T-helper 1 cell treated with Interleukin-12 subunit alpha and Interleukin-12 subunit beta and Interleukin-4 antibody, amounts not matched to agents 30 μg/mL and 1 μg/mL, for 36 hours (primary cell): ENCODE measurements around the gene COBLL1.

Experiments
- H3K27ac Mint-ChIP-seq: one replicate; pipeline ENCODE4 v1.8.0; 2021; ENCODE audit warnings: mild to moderate bottlenecking, mixed read lengths
- H3K27me3 Mint-ChIP-seq: one replicate; pipeline ENCODE4 v1.8.0; 2021; ENCODE audit warnings: low read depth, mixed read lengths
- H3K36me3 Mint-ChIP-seq: one replicate; pipeline ENCODE4 v1.8.0; 2021; ENCODE audit warnings: low read depth, mixed read lengths
- H3K4me1 Mint-ChIP-seq: one replicate; pipeline ENCODE4 v1.8.0; 2021; ENCODE audit warnings: low read depth, mixed read lengths
- H3K4me3 Mint-ChIP-seq: one replicate; pipeline ENCODE4 v1.8.0; 2021; ENCODE audit warnings: mild to moderate bottlenecking, moderate library complexity, mixed read lengths
- H3K9me3 Mint-ChIP-seq: one replicate; pipeline ENCODE4 v1.8.0; 2021; ENCODE audit warnings: mixed read lengths

The COBLL1 gene, protein sequence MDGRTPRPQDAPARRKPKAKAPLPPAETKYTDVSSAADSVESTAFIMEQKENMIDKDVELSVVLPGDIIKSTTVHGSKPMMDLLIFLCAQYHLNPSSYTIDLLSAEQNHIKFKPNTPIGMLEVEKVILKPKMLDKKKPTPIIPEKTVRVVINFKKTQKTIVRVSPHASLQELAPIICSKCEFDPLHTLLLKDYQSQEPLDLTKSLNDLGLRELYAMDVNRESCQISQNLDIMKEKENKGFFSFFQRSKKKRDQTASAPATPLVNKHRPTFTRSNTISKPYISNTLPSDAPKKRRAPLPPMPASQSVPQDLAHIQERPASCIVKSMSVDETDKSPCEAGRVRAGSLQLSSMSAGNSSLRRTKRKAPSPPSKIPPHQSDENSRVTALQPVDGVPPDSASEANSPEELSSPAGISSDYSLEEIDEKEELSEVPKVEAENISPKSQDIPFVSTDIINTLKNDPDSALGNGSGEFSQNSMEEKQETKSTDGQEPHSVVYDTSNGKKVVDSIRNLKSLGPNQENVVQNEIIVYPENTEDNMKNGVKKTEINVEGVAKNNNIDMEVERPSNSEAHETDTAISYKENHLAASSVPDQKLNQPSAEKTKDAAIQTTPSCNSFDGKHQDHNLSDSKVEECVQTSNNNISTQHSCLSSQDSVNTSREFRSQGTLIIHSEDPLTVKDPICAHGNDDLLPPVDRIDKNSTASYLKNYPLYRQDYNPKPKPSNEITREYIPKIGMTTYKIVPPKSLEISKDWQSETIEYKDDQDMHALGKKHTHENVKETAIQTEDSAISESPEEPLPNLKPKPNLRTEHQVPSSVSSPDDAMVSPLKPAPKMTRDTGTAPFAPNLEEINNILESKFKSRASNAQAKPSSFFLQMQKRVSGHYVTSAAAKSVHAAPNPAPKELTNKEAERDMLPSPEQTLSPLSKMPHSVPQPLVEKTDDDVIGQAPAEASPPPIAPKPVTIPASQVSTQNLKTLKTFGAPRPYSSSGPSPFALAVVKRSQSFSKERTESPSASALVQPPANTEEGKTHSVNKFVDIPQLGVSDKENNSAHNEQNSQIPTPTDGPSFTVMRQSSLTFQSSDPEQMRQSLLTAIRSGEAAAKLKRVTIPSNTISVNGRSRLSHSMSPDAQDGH

DNA sequence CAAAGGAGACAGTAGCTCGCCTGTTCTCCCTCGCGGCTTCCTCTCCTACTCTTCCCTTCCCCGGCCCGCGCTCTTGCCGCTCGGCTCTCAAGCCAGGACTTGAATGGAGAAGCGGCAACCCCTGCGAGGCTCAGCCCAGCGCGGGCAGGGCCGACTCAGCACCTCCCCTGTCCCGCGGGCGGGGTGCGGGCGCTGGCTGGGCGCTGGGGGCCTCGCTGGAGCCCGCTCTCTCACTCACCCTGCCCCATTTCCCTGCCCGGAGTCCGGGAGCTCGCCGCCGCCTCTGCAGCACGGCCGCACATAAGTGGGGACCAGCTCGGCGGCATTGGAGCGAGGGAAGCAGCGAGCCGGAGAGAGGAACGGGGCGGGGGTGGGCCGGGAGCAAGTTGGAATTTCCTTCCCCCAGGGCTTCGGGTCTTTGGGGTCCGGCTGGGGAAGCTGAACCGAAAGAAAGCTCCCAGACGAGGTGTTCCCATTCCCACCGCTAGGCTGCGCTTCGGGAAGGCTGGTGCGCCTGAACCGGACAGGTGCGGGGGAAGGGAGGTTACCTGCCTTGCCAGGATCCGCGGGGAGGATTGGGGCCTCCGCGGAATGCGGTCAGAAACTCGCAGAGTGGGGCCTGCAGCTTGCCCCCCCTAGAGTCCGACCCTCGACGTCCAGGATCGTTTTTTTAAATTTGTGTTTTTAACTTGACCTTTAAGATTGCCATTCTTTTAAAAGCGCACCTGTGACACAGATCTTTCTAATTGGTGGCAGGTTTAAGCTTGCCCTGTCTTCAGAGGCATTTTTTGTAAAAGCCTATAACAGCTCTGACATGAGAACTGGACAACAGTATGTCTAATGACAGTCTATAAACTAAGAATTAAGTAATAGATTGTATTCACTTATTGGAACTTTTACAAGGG lies at the start of gene COBLL1:
COBLL1 (minus strand) TSS at position 105 of the 905 bp plus-strand sequence. CDS start 627 bp downstream, outside the sequence.
- no peak within 1 kb of the TSS for H3K27ac Mint-ChIP-seq
- no peaks in the 10 kb centered on the region for H3K36me3 Mint-ChIP-seq
- peak within 1 kb of the TSS; percentile 62 for H3K4me3 Mint-ChIP-seq
- H3K9me3 Mint-ChIP-seq, result no peaks in the 10 kb centered on the region
- H3K4me1 Mint-ChIP-seq, result peaks cover 7% of the 10 kb centered on the region
- H3K27me3 Mint-ChIP-seq, result peaks cover 54% of the 10 kb centered on the region

DNA sequence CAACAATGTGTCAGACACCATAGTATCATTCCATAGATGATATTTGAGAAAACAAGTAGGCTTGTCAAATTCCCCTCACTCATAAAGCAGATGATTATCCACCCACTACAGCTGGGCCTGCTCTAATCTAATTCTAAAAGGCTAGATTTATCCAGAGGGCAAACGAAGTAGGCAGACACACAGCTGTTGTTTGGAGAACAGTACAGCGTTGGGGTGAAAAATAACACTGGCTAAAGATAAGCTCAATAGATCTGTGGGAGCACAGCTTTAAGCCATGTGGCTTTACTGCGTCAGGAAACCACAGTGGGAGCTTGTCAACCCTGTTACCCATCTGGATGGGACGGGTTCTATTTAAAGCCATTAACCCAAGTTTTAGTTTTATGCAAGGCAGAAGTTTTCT lies 48.9 kb upstream of the COBLL1 start:
- no peaks in the 10 kb centered on the region for H3K36me3 Mint-ChIP-seq
- peaks cover 28% of the 10 kb centered on the region for H3K27me3 Mint-ChIP-seq
- H3K4me3 Mint-ChIP-seq, result no peak overlapping the region
- H3K27ac Mint-ChIP-seq, result no peak overlapping the region
- no peaks in the 10 kb centered on the region for H3K9me3 Mint-ChIP-seq
- H3K4me1 Mint-ChIP-seq, result no peaks in the 10 kb centered on the region

DNA sequence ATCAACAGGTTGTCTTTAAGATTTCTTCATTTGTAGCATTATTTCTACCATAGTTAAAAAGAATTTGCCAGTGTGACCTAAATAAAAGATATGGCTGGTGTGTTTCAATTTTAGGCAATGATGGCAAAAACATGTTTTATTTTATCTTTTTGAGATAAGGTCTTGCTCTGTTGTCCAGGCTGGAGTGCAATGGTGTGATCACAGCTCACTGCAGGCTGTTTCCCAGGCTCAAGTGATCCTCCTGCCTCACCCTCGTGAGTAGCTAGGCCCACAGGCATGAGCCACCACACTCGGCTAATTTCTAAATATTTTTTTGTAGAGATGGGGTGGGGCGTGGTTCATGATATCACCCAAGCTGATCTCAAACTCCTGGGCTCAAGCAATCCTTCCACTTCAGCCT lies 47.0 kb upstream of the COBLL1 start:
- no peaks in the 10 kb centered on the region for H3K36me3 Mint-ChIP-seq
- H3K4me3 Mint-ChIP-seq, result no peak overlapping the region
- H3K4me1 Mint-ChIP-seq, result no peaks in the 10 kb centered on the region
- no peak overlapping the region for H3K27ac Mint-ChIP-seq
- no peaks in the 10 kb centered on the region for H3K9me3 Mint-ChIP-seq
- H3K27me3 Mint-ChIP-seq, result peaks cover 24% of the 10 kb centered on the region

DNA sequence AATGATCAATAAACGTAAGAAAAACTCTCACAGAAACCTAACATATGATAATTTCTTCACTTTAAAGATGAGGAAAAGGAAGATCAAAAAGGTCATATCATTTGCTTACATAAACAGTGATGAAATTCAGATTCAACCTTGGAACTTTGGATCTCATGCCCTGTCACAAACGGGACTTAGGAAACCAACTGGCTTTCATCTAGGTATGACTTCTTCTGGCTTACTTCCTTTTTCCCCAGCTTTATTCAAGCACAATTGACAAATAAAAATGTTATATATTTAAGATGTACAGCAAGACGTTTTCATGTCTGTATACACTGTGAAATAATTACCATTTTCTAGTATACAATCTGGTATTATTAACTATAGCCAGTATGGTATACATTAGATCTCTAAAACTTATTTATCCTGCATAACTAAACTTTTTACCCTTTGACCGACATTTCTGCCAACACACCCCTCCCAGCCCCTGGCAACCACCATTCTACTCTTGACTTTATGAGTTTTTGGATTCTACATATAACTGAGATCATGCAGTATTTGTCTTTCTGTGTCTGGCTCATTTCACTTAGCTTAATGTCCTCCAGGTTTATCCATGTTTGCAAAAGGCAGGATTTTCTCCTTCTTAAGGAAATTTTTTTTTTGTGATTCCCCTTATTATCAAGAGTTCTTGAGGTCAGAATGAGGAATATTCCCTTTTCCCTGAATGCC lies 46.0 kb upstream of the COBLL1 start:
- Mint-ChIP-seq H3K27ac (no peak overlapping the region), H3K4me1 (no peaks in the 10 kb centered on the region), H3K9me3 (no peaks in the 10 kb centered on the region), H3K4me3 (no peak overlapping the region), H3K27me3 (peaks cover 24% of the 10 kb centered on the region), H3K36me3 (no peaks in the 10 kb centered on the region)

DNA sequence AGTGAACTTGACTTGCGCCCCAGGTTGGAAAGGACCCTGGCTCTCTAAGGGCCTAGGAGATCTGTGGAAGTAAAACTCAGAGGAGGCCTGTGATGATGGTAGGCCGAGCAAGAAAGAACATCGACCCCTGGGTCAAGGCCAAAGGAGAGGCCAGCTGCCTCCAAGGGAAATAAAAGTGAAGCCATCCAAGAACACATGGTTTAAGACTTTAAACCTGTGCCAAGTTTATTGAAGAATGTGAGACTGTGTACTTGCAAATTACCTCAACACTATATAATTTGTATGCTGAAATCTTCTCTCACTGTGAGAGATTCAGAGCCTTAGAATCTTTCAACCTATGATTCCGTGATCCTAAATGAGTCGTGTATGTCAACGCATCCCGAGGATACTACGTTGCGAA lies 40.7 kb upstream of the COBLL1 start:
- Mint-ChIP-seq H3K9me3 (no peaks in the 10 kb centered on the region), H3K4me3 (no peak overlapping the region), H3K27me3 (peaks cover 9% of the 10 kb centered on the region), H3K36me3 (no peaks in the 10 kb centered on the region), H3K4me1 (no peaks in the 10 kb centered on the region), H3K27ac (no peak overlapping the region)

DNA sequence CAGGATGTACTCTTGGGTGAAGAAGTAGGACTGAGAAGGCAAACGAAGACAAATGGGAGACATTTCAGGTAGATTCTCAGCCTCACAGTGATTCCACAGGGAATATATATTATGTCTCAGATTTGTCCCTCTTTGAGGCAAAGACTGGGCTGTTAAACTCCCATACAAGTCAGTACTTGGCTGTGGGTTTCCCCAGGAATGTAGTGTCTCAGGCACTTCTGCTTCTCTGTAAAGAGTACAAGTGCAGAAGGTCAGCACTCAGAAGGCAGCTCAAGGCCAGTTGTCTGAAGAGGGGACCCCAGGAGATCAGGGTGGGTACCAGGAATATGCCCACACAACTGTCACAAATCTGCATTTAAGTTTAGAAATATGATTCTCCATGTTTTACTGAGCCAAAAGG lies 39.9 kb upstream of the COBLL1 start:
- Mint-ChIP-seq H3K36me3 (no peaks in the 10 kb centered on the region), H3K27ac (no peak overlapping the region), H3K4me3 (no peak overlapping the region), H3K9me3 (no peaks in the 10 kb centered on the region), H3K4me1 (no peaks in the 10 kb centered on the region), H3K27me3 (peaks cover 9% of the 10 kb centered on the region)

DNA sequence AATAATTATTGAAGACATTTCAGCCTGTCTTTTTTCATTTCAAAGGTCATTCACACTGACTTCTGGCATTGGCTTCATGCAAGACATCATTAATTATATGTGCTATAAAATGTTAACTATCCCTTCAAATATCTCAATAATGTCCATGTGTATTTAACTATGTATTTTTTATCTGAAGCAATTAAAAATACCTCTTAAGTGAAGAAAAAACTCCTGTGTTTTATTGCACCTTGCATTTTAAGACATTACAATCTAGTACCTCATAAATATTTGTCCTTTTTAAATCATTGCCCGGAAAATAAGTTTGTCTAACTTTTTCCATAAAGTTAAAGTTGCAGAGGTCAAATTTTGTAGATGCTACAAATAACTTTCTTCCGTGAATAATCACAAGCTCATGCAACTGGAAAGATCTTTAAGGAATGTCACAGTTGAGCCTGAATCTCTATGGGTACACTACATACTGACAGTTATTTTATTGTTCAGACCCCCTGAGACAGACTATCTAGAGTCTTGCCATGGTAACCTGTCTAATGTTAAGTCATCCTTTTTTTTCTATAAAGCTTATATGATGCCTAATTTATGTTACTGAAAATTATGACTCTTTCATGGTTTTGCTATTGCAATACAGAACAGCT lies 38.4 kb upstream of the COBLL1 start:
- H3K27ac Mint-ChIP-seq, result no peak overlapping the region
- no peaks in the 10 kb centered on the region for H3K36me3 Mint-ChIP-seq
- no peak overlapping the region for H3K4me3 Mint-ChIP-seq
- no peaks in the 10 kb centered on the region for H3K4me1 Mint-ChIP-seq
- no peaks in the 10 kb centered on the region for H3K9me3 Mint-ChIP-seq
- H3K27me3 Mint-ChIP-seq, result peaks cover 9% of the 10 kb centered on the region

DNA sequence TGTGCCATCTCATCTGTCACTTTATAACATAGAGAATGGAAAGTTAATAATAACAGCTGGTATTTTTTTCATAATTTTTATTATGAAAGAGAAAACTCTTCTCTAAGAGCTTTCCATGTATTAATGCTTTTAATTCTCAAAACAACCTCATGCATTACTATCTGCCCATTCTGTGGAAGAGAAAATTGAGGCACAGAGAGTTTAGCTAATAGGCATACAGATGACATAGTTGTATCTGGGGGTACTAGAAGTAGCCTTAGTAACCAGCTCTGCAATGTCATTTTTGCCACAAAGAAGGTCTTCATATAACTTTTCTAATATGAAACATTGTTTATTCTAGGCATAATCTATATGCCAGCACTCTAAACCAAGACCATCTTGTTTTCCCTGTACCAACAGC lies 36.3 kb upstream of the COBLL1 start:
- H3K4me1 Mint-ChIP-seq, result no peaks in the 10 kb centered on the region

DNA sequence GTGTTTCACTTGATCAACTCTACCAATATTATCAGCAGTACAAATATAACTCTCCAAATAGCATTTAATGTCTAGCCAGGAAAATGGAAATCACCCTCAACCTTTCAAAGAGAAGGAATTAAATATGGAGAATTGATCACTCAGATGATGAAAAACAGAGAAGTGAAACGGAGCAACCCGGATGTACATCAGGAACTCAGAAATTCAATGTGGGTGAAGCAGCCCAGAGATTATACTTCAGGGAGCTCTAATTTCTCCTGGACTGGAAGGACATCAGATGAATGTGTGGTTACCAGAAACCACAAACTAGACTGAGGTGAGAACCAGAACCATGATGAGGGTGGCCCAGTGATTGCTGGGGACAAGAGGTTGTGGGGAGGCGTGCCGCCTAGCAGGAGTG lies 35.5 kb upstream of the COBLL1 start:
- Mint-ChIP-seq H3K27me3 (peaks cover 9% of the 10 kb centered on the region), H3K9me3 (no peaks in the 10 kb centered on the region), H3K4me3 (no peak overlapping the region), H3K4me1 (no peaks in the 10 kb centered on the region), H3K36me3 (no peaks in the 10 kb centered on the region), H3K27ac (no peak overlapping the region)

More for the DNA sequence above, 36.3 kb upstream of the COBLL1 start:
- Mint-ChIP-seq H3K36me3 (no peaks in the 10 kb centered on the region), H3K27ac (no peak overlapping the region), H3K4me3 (no peak overlapping the region), H3K27me3 (peaks cover 9% of the 10 kb centered on the region), H3K9me3 (no peaks in the 10 kb centered on the region)

DNA sequence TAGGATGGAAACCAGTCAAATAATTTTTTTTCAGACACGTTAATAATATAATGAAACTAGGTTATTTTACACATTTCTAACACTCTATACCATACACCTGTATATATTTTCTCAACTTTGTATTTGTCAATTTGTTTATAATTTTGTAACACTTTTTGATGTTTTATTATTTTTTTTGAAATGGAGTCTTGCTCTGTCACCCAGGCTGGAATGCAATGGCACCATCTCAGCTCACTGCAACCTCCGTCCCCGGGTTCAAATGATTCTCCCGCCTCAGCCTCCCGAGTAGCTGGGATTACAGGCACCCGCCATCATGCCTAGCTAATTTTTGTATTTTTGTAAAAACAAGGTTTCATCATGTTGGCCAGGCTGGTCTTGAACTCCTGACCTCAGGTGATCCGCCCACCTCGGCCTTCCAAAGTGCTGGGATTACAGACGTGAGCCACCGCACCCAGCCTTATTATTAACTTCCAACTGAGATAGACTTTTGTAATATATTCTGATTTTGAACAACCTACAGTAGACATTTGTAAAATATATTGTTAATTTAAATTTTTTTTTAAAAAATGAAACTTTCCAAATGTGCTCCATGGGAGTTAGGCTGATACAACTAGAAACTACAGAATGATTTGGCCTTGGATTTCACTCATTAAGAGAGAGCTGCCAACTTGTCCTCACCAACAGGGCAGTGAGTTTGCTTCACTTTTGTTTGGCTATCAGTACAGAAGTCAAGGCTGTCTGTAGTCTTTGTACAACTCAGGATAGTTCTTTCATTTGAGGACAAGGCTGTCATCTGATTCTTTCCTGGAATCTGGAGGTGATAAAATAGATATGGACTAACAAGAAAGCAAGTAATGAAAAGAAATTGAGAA lies 33.9 kb upstream of the COBLL1 start:
- Mint-ChIP-seq H3K36me3 (no peaks in the 10 kb centered on the region), H3K27ac (no peak overlapping the region)

DNA sequence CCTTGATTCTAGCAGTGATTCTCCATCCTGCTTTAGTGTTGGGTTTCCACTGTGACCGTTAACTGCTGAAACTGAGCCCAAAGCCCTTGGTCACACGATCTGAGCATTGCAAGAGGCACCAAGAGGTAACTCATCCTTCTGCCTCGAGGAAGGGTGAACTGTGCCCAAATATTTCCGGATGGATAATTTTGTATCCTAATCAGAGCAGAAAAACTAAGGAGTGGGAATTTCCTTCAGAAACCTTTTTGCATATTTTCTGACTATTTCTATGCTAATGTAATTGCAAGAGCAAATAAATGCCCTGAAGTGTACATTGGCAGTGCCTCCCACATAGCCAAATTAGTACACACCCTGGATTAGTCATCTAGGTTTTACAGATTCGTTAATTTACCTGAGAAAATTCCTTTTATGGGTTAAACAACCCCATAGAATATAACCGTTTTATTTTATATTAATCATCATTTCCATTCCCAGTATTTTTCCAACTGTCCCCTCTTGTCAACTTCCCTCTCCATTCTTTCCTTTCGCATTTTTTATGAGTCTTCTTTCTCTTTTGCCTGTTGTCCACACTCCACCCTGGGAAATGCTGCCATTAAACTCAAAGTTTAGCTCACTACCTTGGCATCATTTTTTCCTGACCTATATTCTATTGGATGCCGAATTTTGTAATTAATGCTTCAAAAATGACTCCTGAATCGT lies 31.7 kb upstream of the COBLL1 start:
- no peaks in the 10 kb centered on the region for H3K36me3 Mint-ChIP-seq
- H3K27me3 Mint-ChIP-seq, result peaks cover 1% of the 10 kb centered on the region
- H3K4me1 Mint-ChIP-seq, result no peaks in the 10 kb centered on the region
- H3K9me3 Mint-ChIP-seq, result no peaks in the 10 kb centered on the region
- H3K4me3 Mint-ChIP-seq, result no peak overlapping the region
- H3K27ac Mint-ChIP-seq, result no peak overlapping the region

More for the DNA sequence above, 33.9 kb upstream of the COBLL1 start:
- H3K4me1 Mint-ChIP-seq, result no peaks in the 10 kb centered on the region
- peaks cover 5% of the 10 kb centered on the region for H3K27me3 Mint-ChIP-seq
- no peak overlapping the region for H3K4me3 Mint-ChIP-seq
- no peaks in the 10 kb centered on the region for H3K9me3 Mint-ChIP-seq

DNA sequence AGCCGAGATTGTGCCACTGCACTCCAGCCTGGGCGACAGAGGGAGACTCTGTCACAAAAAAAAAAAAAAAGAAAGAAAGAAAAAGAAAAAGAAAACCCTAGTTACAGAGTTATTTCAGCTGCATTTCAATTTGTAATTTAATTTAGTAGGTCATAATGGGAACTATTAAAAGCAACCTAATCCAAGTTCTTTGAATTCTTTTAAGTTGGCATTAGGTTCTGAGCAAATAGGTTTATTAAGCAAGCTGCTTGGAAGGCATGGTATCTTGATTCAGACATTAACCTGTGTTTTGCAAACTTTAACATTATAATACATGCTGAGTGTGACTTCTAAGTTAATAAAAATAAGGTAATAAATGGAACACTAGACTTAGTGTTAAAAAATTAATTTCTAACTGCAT lies 29.8 kb upstream of the COBLL1 start:
- H3K27me3 Mint-ChIP-seq, result peaks cover 6% of the 10 kb centered on the region
- no peaks in the 10 kb centered on the region for H3K4me1 Mint-ChIP-seq

More for the DNA sequence above, 29.8 kb upstream of the COBLL1 start:
- H3K4me3 Mint-ChIP-seq, result no peak overlapping the region
- H3K36me3 Mint-ChIP-seq, result no peaks in the 10 kb centered on the region
- H3K27ac Mint-ChIP-seq, result no peak overlapping the region
- H3K9me3 Mint-ChIP-seq, result no peaks in the 10 kb centered on the region
